ENCODE measurements around the gene CCDC88C.

The CCDC88C gene

GRCh38 chr14:91417120-91417982 is at the start of gene CCDC88C:
Gene CCDC88C (minus strand): TSS chr14:91417820. CDS start chr14:91417690, 130 bp downstream.
- in situ Hi-C loops (cut with HindIII; ENCODE audit: low sequenced_read_pairs) = no loop called here
- TF ChIP-seq, protein P1, sequence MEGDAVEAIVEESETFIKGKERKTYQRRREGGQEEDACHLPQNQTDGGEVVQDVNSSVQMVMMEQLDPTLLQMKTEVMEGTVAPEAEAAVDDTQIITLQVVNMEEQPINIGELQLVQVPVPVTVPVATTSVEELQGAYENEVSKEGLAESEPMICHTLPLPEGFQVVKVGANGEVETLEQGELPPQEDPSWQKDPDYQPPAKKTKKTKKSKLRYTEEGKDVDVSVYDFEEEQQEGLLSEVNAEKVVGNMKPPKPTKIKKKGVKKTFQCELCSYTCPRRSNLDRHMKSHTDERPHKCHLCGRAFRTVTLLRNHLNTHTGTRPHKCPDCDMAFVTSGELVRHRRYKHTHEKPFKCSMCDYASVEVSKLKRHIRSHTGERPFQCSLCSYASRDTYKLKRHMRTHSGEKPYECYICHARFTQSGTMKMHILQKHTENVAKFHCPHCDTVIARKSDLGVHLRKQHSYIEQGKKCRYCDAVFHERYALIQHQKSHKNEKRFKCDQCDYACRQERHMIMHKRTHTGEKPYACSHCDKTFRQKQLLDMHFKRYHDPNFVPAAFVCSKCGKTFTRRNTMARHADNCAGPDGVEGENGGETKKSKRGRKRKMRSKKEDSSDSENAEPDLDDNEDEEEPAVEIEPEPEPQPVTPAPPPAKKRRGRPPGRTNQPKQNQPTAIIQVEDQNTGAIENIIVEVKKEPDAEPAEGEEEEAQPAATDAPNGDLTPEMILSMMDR (IDR thresholded peaks at IDR 0.05; ENCODE audit: low read depth, low read length, missing control alignments) = no peak
- H3K4me3 ChIP-seq (ENCODE audit: low read depth, low read length) = peak within 1 kb of the TSS; percentile 38
- DNase-seq (ENCODE audit: low read depth) = no peak

DNA sequence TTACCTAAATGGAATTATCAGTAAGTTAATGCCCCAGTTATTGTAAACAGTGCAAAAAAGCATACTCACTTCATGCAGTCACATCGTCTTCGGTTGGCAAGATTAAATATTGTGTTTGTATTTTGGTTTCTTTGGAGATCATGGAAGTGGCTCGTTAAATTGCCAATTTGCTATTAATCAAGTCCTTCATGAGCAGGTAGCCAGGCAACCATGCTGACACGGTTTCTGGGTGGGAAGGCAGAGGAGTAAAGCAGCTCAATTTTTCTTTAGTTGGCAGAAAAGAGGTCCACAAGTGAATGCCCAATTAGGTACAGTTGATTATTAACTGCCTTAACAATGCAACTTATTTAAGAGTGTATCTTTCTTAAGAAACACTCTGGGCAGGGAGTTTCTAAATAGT is 48.6 kb upstream of the CCDC88C start:
- no peak for DNase-seq (ENCODE audit: low read depth)
- no peak overlapping the region for H3K4me3 ChIP-seq (ENCODE audit: low read depth, low read length)
- in situ Hi-C loops (cut with HindIII; ENCODE audit: low sequenced_read_pairs) = no loop called here
- TF ChIP-seq, protein P1 (IDR thresholded peaks at IDR 0.05; ENCODE audit: low read depth, low read length, missing control alignments) = no peak

DNA sequence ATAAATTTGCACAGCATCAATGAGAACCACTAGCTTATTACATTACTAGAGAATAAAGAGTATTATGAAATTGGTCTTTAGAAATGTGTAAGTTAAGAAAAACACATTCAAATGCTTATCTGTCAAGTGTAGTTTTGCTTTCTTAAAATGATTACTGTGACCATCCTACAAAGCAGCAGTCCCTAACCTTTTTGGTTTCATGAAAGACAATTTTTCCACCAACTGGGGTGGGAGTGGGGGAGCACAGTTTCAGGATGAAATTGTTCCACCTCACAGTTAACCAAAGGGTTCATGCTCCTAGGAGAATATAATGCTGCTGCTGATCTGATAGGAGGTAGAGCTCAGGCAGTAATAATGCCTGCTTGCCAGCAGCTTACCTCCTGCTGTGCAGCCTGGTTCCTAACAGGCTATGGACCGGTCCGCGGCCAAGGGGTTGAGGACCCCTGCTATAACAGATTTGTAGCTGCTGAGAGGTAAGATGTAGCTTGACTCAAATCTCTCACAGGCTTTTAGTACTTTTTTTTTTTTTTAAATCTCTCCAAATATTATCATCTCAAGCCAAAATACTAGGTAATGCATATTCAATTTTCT is 47.1 kb upstream of the CCDC88C start:
- DNase-seq (ENCODE audit: low read depth) = no peak
- TF ChIP-seq, protein P1 (IDR thresholded peaks at IDR 0.05; ENCODE audit: low read depth, low read length, missing control alignments) = no peak
- in situ Hi-C loops (cut with HindIII; ENCODE audit: low sequenced_read_pairs) = loop anchor here (5.0 kb wide), 1 partner anchor 72 kb away; no protein-coding TSS in a partner anchor
- H3K4me3 ChIP-seq (ENCODE audit: low read depth, low read length) = no peak overlapping the region

GRCh38 chr14:91458612-91459011 is 41.0 kb upstream of the CCDC88C start:
- no peak overlapping the region for H3K4me3 ChIP-seq (ENCODE audit: low read depth, low read length)
- TF ChIP-seq, protein P1 (IDR thresholded peaks at IDR 0.05; ENCODE audit: low read depth, low read length, missing control alignments) = no peak
- DNase-seq (ENCODE audit: low read depth) = no peak
- in situ Hi-C loops (cut with HindIII; ENCODE audit: low sequenced_read_pairs) = no loop called here

DNA sequence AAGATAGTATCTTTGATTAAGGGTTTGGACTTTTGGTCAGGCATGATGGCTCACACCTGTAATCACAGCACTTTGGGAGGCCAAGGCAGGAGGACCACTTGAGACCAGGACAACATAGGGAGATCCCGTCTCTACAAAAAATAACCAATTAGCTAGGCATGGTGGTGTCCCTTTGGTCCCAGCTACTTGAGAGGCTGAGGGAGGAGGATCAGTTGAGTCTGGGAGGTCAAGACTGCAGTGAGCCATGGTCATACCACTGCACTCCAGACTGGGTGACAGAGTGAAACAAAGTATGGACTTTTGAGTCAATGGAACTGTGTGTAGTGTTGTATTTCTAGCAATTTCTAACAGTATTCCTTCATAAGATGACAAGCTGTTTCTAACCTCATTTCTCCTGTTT is 38.7 kb upstream of the CCDC88C start:
- no peak for DNase-seq (ENCODE audit: low read depth)
- TF ChIP-seq, protein P1 (IDR thresholded peaks at IDR 0.05; ENCODE audit: low read depth, low read length, missing control alignments) = no peak
- no peak overlapping the region for H3K4me3 ChIP-seq (ENCODE audit: low read depth, low read length)
- in situ Hi-C loops (cut with HindIII; ENCODE audit: low sequenced_read_pairs) = no loop called here

DNA sequence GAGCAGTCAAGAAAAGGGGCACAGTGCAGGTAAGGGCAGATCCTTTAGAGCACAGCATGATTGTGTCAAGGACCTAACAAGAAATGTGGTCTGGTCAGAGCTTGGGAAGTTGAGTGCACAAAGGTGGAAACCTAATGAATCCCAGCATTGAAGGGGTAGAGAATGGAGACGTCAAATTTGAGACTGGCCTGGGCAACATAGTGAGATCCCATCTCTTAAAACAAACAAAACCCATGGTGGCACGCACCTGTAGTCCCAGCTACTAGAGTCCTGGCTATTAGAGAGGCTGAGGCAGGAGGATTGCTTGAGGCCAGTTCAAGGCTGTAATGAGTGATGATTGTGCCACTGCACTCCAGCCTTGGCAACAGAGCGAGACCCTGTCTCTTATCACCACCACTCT is 37.0 kb upstream of the CCDC88C start:
- in situ Hi-C loops (cut with HindIII; ENCODE audit: low sequenced_read_pairs) = no loop called here
- no peak for DNase-seq (ENCODE audit: low read depth)
- H3K4me3 ChIP-seq (ENCODE audit: low read depth, low read length) = no peak overlapping the region
- TF ChIP-seq, protein P1 (IDR thresholded peaks at IDR 0.05; ENCODE audit: low read depth, low read length, missing control alignments) = no peak
